Natural killer cell (primary cell): ENCODE results near the gene GPR146. TPM values are rescaled to one million over a fixed set of nuclear protein-coding genes. Genes with fewer than 3 reads are reported as not detected.
A peak's percentile ranks its signal among the peaks of the same experiment; 100 is the strongest.

Experiments
- ATAC-seq, 3 donors: fragments of 150-1000 bp in 2 of 3; fragments of 200-7000 bp in 1 of 3; cut with Tn5 transposase; 1 replicate in 1 of 3; 2 replicates in 2 of 3; pipeline ENCODE4 v1.10.0; 2021; ENCODE audit warnings: mild to moderate bottlenecking in 2 of 3, moderate library complexity in 2 of 3
- DNase-seq, 2 donors: peaks; one replicate each; pipeline versions ENCODE4 v3.0.0 to v3.0.0-alpha.2; 2013 to 2021; ENCODE audit warnings: mixed read lengths in 1 of 2
- H3K27ac ChIP-seq: one replicate; pipeline ENCODE4 v1.5.1; 2013; ENCODE audit warnings: mild to moderate bottlenecking, low read length
- H3K27me3 ChIP-seq: one replicate; pipeline ENCODE4 v1.6.1; 2013; ENCODE audit warnings: low read length; ENCODE audit not compliant: control insufficient read depth, insufficient read depth
- H3K36me3 ChIP-seq: one replicate; pipeline ENCODE4 v1.6.1; 2013; ENCODE audit warnings: low read length; ENCODE audit not compliant: control insufficient read depth, insufficient read depth
- H3K4me1 ChIP-seq: one replicate; pipeline ENCODE4 v1.6.1; 2013; ENCODE audit warnings: low read length; ENCODE audit not compliant: control insufficient read depth, insufficient read depth
- H3K4me3 ChIP-seq: one replicate; pipeline ENCODE4 v1.5.1; 2013; ENCODE audit warnings: low read length
- H3K9me3 ChIP-seq: one replicate; pipeline ENCODE4 v1.6.1; 2013; ENCODE audit warnings: low read length; ENCODE audit not compliant: control insufficient read depth, insufficient read depth
- H3K27ac Mint-ChIP-seq, 2 donors: one replicate each; pipeline ENCODE4 v1.8.0; 2022; ENCODE audit warnings: mild to moderate bottlenecking in 2 of 2, mixed read lengths in 2 of 2, moderate library complexity in 1 of 2
- H3K27me3 Mint-ChIP-seq, 2 donors: one replicate each; pipeline ENCODE4 v1.8.0; 2022; ENCODE audit warnings: low read depth in 2 of 2, mixed read lengths in 2 of 2
- H3K36me3 Mint-ChIP-seq: one replicate; pipeline ENCODE4 v1.8.0; 2022; ENCODE audit warnings: mixed read lengths
- H3K4me1 Mint-ChIP-seq, 2 donors: one replicate each; pipeline ENCODE4 v1.8.0; 2022; ENCODE audit warnings: mixed read lengths in 2 of 2
- H3K4me3 Mint-ChIP-seq: one replicate; pipeline ENCODE4 v1.8.0; 2022; ENCODE audit warnings: mild to moderate bottlenecking, moderate library complexity, mixed read lengths
- H3K9me3 Mint-ChIP-seq, 2 donors: one replicate each; pipeline ENCODE4 v1.8.0; 2022; ENCODE audit warnings: mixed read lengths in 2 of 2
- CTCF ChIP-seq: fragments of 200-600 bp; IDR thresholded peaks from one replicate; pipeline ENCODE4 v1.8.0; 2022; ENCODE audit warnings: antibody characterized with exemption
- WGBS: methylation state at CpG from one replicate; pipeline ENCODE4 v1.1.7; 2013; ENCODE audit warnings: missing lambda C conversion rate; ENCODE audit not compliant: insufficient coverage; 5-methylcytosine and 5-hydroxymethylcytosine counted together
- intact Hi-C: fragments of 100-400 bp; cut with micrococcal nuclease; formaldehyde crosslinking; loops from one replicate; pipeline ENCODE4 v1.14.2; 2022
- total RNA-seq, 4 donors: library from RNA; stranded (reverse); fragments of 120-200 nt in 1 of 4; gene quantifications; one replicate each; pipeline versions ENCODE4 v1.2.3 to v1.2.4, GENCODE V29; 2013 to 2022

The GPR146 gene
- total RNA-seq, 3 donors from 2014 or later (not counting 1 experiment from before 2014, with no cell fraction given) = 2.3 to 4.5 (median 2.5) TPM

- no peaks in the 10 kb centered on the region for H3K36me3 ChIP-seq
- ATAC-seq (no peak), DNase-seq (no peak)
- TF ChIP-seq CTCF = no peak
- peaks cover 39 to 43% of the 10 kb centered on the region in 2 donors for H3K4me1 Mint-ChIP-seq
- H3K27me3 ChIP-seq = peaks cover 9% of the 10 kb centered on the region
- peak overlapping the region; percentile 23 for H3K27ac ChIP-seq
- H3K9me3 Mint-ChIP-seq = no peaks in the 10 kb centered on the region
- peak overlapping the region; percentile 79 for H3K4me3 Mint-ChIP-seq
- H3K27ac Mint-ChIP-seq = peak overlapping the region; percentile 31 to 41
- no peaks in the 10 kb centered on the region for H3K9me3 ChIP-seq
- H3K27me3 Mint-ChIP-seq = peaks cover 0 to 9% of the 10 kb centered on the region in 2 donors
- intact Hi-C loops = loop anchor here (1.0 to 5.0 kb wide), 2 partner anchors 9 to 121 kb away; no protein-coding TSS in a partner anchor
- 62% methylated on average over 18 of the region's 18 CpGs for WGBS
- H3K36me3 Mint-ChIP-seq = no peaks in the 10 kb centered on the region
- peaks cover 52% of the 10 kb centered on the region for H3K4me1 ChIP-seq
- H3K4me3 ChIP-seq = peak overlapping the region; percentile 33
Measured at GRCh38 chr7:1043552-1044188, 676 bp upstream of the GPR146 start.

- intact Hi-C loops = no loop called here
- Mint-ChIP-seq H3K27me3 (peaks cover 0 to 13% of the 10 kb centered on the region in 2 donors), H3K4me3 (peak overlapping the region; percentile 90), H3K9me3 (no peaks in the 10 kb centered on the region), H3K27ac (peak overlapping the region; percentile 54 to 58), H3K4me1 (peaks cover 39 to 47% of the 10 kb centered on the region in 2 donors), H3K36me3 (no peaks in the 10 kb centered on the region)
- no peak overlapping the region for H3K27ac ChIP-seq
- no peak for ATAC-seq
- peak; percentile 16 for TF ChIP-seq CTCF
- no peaks in the 10 kb centered on the region for H3K36me3 ChIP-seq
- no peaks in the 10 kb centered on the region for H3K9me3 ChIP-seq
- DNase-seq = no peak
- 80% methylated on average over 21 of the region's 21 CpGs for WGBS
- peak overlapping the region; percentile 49 for H3K4me3 ChIP-seq
- H3K27me3 ChIP-seq = peaks cover 11% of the 10 kb centered on the region
- peaks cover 65% of the 10 kb centered on the region for H3K4me1 ChIP-seq
Measured at GRCh38 chr7:1045069-1046063, 1.0 kb downstream of the GPR146 start.

- H3K4me1 Mint-ChIP-seq = peaks cover 28 to 35% of the 10 kb centered on the region in 2 donors
- H3K9me3 Mint-ChIP-seq = no peaks in the 10 kb centered on the region
- ATAC-seq (no peak), DNase-seq (peak in 1 of 2 donors; percentile 82)
- no peak overlapping the region for H3K27ac ChIP-seq
- H3K4me3 ChIP-seq = no peak overlapping the region
- H3K27ac Mint-ChIP-seq = no peak overlapping the region
- H3K36me3 Mint-ChIP-seq = no peaks in the 10 kb centered on the region
- no peaks in the 10 kb centered on the region for H3K36me3 ChIP-seq
- H3K4me3 Mint-ChIP-seq = no peak overlapping the region
- H3K4me1 ChIP-seq = peaks cover 56% of the 10 kb centered on the region
- H3K27me3 ChIP-seq = peaks cover 3% of the 10 kb centered on the region
- 72% methylated on average over 15 of the region's 15 CpGs for WGBS
- no peak for TF ChIP-seq CTCF
- peaks cover 0 to 7% of the 10 kb centered on the region in 2 donors for H3K27me3 Mint-ChIP-seq
- H3K9me3 ChIP-seq = no peaks in the 10 kb centered on the region
- intact Hi-C loops = no loop called here
Measured at GRCh38 chr7:1046722-1047679, 2.7 kb downstream of the GPR146 start.
